Gastroesophageal sphincter (tissue), 4 donors: Measurements from ENCODE around the gene PIAS1. TPM values are rescaled to one million over a fixed set of nuclear protein-coding genes. Genes with fewer than 3 reads are reported as not detected.

ENCODE experiments used
- ATAC-seq: fragments of 150-250 bp; one replicate; pipeline ENCODE4 v1.9.1; 2016; ENCODE audit warnings: mild to moderate bottlenecking, moderate library complexity
- H3K27ac ChIP-seq, 4 donors: fragments of 200-600 bp; sonication (generic) in 3 of 4; 1 replicate in 3 of 4; 2 replicates in 1 of 4; pipeline ENCODE4 v1.5.1; 2016 to 2019
- H3K27me3 ChIP-seq: fragments of 200-600 bp; sonication (generic); one replicate; pipeline ENCODE4 v1.5.1; 2019
- H3K36me3 ChIP-seq, 2 donors: fragments of 200-600 bp; sonication (generic); one replicate each; pipeline ENCODE4 v1.5.1; 2019; ENCODE audit warnings: control low read depth in 1 of 2
- H3K4me1 ChIP-seq, 3 donors: fragments of 200-600 bp; sonication (generic); 1 replicate in 2 of 3; 2 replicates in 1 of 3; pipeline ENCODE4 v1.5.1; 2016 to 2019; ENCODE audit warnings: control low read depth in 2 of 3
- H3K4me3 ChIP-seq, 2 donors: fragments of 200-600 bp; sonication (generic); one replicate each; pipeline ENCODE4 v1.5.1; 2019; ENCODE audit warnings: mild to moderate bottlenecking in 1 of 2, moderate library complexity in 1 of 2
- H3K9me3 ChIP-seq, 3 donors: fragments of 200-600 bp; sonication (generic); one replicate each; pipeline ENCODE4 v1.5.1; 2017 to 2019; ENCODE audit warnings: control low read depth in 2 of 3
- EP300 ChIP-seq: sonication (generic); formaldehyde crosslinking; IDR thresholded peaks from one replicate; pipeline ENCODE4 v1.6.1; 2017; ENCODE audit warnings: antibody characterized with exemption, mild to moderate bottlenecking
- POLR2A ChIP-seq, 2 donors: fragments of 450-650 bp; IDR thresholded peaks; one replicate each; pipeline ENCODE4 v1.6.1; 2017; ENCODE audit warnings: antibody characterized with exemption in 2 of 2, mild to moderate bottlenecking in 2 of 2, moderate library complexity in 1 of 2
- POLR2AphosphoS5 ChIP-seq: sonication (generic); formaldehyde crosslinking; IDR thresholded peaks from one replicate; pipeline ENCODE4 v1.6.1; 2017; ENCODE audit warnings: antibody characterized with exemption
- WGBS, 2 donors: methylation state at CpG; one replicate each; pipeline ENCODE4 v1.1.5; 2018; ENCODE audit warnings: low coverage in 1 of 2; 5-methylcytosine and 5-hydroxymethylcytosine counted together
- total RNA-seq, 4 donors: library from RNA; depleted of rRNA; stranded (reverse); fragments of >200 nt; gene quantifications; one replicate each; pipeline ENCODE4 v1.1.0, GENCODE V29; 2016
- TF ChIP-seq, protein P1 (sequence below), 4 experiments: fragments of 200-600 bp in 2 of 4; fragments of 450-650 bp in 2 of 4; sonication (generic) in 1 of 4; IDR thresholded peaks; one replicate each; pipeline ENCODE4 v1.5.1; 2017 to 2019; ENCODE audit warnings: antibody characterized with exemption in 4 of 4, mild to moderate bottlenecking in 2 of 4, moderate library complexity in 2 of 4

PIAS1 gene
- total RNA-seq, 4 donors from 2014 or later: 26.6 to 101 (median 48.9) TPM

DNA sequence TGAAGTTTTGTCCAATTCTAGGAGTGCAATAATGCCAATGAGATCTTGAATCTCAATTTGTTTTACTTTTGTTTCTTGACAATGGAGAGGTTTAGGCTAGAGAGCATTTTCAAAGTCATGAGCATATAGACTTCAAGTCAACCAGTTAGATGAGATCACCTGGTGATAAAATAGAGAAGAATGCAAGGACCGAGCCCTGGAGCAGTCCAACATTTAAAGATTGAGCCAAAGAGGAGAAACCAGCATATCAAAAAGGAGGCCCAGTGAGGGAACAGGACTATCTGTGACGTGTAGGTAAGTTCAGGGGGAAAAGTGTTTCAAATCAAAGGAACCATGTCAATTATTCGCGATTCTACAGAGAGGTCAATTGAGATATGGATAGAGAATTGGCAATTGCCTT lies 1.7 kb upstream of the PIAS1 start:
- 86 to 90% methylated on average over 4 of the region's 4 CpGs for WGBS, 2 donors
- no peaks in the 10 kb centered on the region for H3K9me3 ChIP-seq
- ATAC-seq: no peak
- no peak overlapping the region for H3K27ac ChIP-seq
- H3K4me1 ChIP-seq: peaks cover 3 to 29% (median 4%) of the 10 kb centered on the region in 3 donors
- H3K27me3 ChIP-seq: no peaks in the 10 kb centered on the region
- no peaks in the 10 kb centered on the region for H3K36me3 ChIP-seq
- TF ChIP-seq POLR2A (IDR thresholded peaks at IDR 0.05) (no peak), POLR2AphosphoS5 (no peak), EP300 (no peak)
- TF ChIP-seq, protein P1, sequence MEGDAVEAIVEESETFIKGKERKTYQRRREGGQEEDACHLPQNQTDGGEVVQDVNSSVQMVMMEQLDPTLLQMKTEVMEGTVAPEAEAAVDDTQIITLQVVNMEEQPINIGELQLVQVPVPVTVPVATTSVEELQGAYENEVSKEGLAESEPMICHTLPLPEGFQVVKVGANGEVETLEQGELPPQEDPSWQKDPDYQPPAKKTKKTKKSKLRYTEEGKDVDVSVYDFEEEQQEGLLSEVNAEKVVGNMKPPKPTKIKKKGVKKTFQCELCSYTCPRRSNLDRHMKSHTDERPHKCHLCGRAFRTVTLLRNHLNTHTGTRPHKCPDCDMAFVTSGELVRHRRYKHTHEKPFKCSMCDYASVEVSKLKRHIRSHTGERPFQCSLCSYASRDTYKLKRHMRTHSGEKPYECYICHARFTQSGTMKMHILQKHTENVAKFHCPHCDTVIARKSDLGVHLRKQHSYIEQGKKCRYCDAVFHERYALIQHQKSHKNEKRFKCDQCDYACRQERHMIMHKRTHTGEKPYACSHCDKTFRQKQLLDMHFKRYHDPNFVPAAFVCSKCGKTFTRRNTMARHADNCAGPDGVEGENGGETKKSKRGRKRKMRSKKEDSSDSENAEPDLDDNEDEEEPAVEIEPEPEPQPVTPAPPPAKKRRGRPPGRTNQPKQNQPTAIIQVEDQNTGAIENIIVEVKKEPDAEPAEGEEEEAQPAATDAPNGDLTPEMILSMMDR (IDR thresholded peaks at IDR 0.05): no peak
- H3K4me3 ChIP-seq: no peak overlapping the region

DNA sequence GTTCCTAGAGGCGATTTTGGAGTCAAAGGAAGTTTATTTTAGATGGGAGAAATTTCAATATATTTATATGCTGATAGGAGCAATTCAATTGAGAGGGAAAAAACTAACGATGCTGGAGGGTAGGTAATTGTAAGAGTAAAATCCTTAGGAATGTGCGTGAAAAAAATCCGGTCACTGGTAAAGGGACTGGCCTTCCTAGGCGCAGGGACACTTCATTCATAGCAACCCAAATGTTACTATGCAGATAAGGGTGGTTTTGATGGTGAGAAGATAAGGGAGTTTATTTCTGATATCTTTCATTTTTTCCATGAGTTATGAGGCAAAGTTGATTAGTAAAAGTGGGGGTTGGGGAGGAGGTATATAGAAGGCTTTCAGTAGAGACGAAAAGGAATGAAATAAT lies 1.1 kb upstream of the PIAS1 start:
- no peak for ATAC-seq
- WGBS, 2 donors: 78 to 82% methylated on average over 5 to 6 of the region's 6 CpGs
- H3K4me1 ChIP-seq: peaks cover 3 to 34% (median 4%) of the 10 kb centered on the region in 3 donors

GRCh38 chr15:68054628-68055223 lies 611 bp downstream of the PIAS1 start:
- WGBS, 2 donors: 0% methylated on average over 1 to 2 of the region's 33 CpGs
- Histone ChIP-seq H3K4me3 (peak overlapping the region; percentile 94 to 100), H3K27me3 (no peaks in the 10 kb centered on the region), H3K36me3 (no peaks in the 10 kb centered on the region), H3K9me3 (no peaks in the 10 kb centered on the region), H3K4me1 (peaks cover 3 to 47% (median 4%) of the 10 kb centered on the region in 3 donors), H3K27ac (peak overlapping the region; percentile 91 to 96 (median 94))
- ATAC-seq: peak; percentile 55
- TF ChIP-seq POLR2A (IDR thresholded peaks at IDR 0.05): no peak

More for the DNA sequence above, 1.1 kb upstream of the PIAS1 start:
- Histone ChIP-seq H3K36me3 (no peaks in the 10 kb centered on the region), H3K27me3 (no peaks in the 10 kb centered on the region), H3K4me3 (no peak overlapping the region), H3K9me3 (no peaks in the 10 kb centered on the region), H3K27ac (no peak overlapping the region)
- TF ChIP-seq POLR2AphosphoS5: no peak
- TF ChIP-seq POLR2A (IDR thresholded peaks at IDR 0.05): no peak
- no peak for TF ChIP-seq EP300
- TF ChIP-seq, protein P1 (IDR thresholded peaks at IDR 0.05): no peak

- ATAC-seq: no peak
Observed at GRCh38 chr15:68055224-68055705, 1.1 kb downstream of the PIAS1 start.

GRCh38 chr15:68056097-68056865 lies 2.2 kb downstream of the PIAS1 start:
- peak overlapping the region in 3 of 4 donors; percentile 26 to 96 (median 94) for H3K27ac ChIP-seq
- no peak for TF ChIP-seq POLR2A (IDR thresholded peaks at IDR 0.05)
- no peak for TF ChIP-seq POLR2AphosphoS5
- TF ChIP-seq, protein P1 (IDR thresholded peaks at IDR 0.05): no peak
- TF ChIP-seq EP300: no peak
- peak overlapping the region; percentile 94 to 100 for H3K4me3 ChIP-seq
- 25 to 28% methylated on average over 5 of the region's 5 CpGs for WGBS, 2 donors
- H3K36me3 ChIP-seq: no peaks in the 10 kb centered on the region
- no peaks in the 10 kb centered on the region for H3K27me3 ChIP-seq
- peaks cover 3 to 62% (median 7%) of the 10 kb centered on the region in 3 donors for H3K4me1 ChIP-seq
- H3K9me3 ChIP-seq: no peaks in the 10 kb centered on the region
- no peak for ATAC-seq

More at GRCh38 chr15:68055224-68055705, 1.1 kb downstream of the PIAS1 start:
- Histone ChIP-seq H3K36me3 (no peaks in the 10 kb centered on the region), H3K4me3 (peak overlapping the region; percentile 94 to 100), H3K27me3 (no peaks in the 10 kb centered on the region), H3K27ac (peak overlapping the region; percentile 91 to 96 (median 94)), H3K9me3 (no peaks in the 10 kb centered on the region), H3K4me1 (peaks cover 3 to 52% (median 4%) of the 10 kb centered on the region in 3 donors)
- WGBS, 2 donors: 2% methylated on average over 15 of the region's 15 CpGs
- no peak for TF ChIP-seq POLR2AphosphoS5
- no peak for TF ChIP-seq POLR2A (IDR thresholded peaks at IDR 0.05)
- TF ChIP-seq, protein P1 (IDR thresholded peaks at IDR 0.05): no peak
- no peak for TF ChIP-seq EP300
